ENCODE results near the gene WDR43.

Gene WDR43

GRCh38 chr2:28909655-28910353 is 15.3 kb downstream of the WDR43 start:
- no peaks in the 10 kb centered on the region for H3K27me3 ChIP-seq
- no peaks in the 10 kb centered on the region for H3K9me3 ChIP-seq
- no peaks in the 10 kb centered on the region for H3K4me1 ChIP-seq (ENCODE audit: control insufficient read depth in 1 of 2, insufficient read depth in 1 of 2, low read depth in 1 of 2, low read length in 1 of 2)
- peaks cover 26% of the 10 kb centered on the region for H3K36me3 ChIP-seq
- no peak overlapping the region for H3K27ac ChIP-seq
- no peak for TF ChIP-seq CTCF (IDR thresholded peaks at IDR 0.05)
- no peak overlapping the region for H3K4me3 ChIP-seq (ENCODE audit: low read depth in 1 of 2, low read length in 1 of 2)

GRCh38 chr2:28915939-28916338 is 21.5 kb downstream of the WDR43 start:
- peaks cover 9% of the 10 kb centered on the region for H3K36me3 ChIP-seq
- no peak for TF ChIP-seq CTCF (IDR thresholded peaks at IDR 0.05)
- no peaks in the 10 kb centered on the region for H3K27me3 ChIP-seq
- no peaks in the 10 kb centered on the region for H3K9me3 ChIP-seq
- H3K27ac ChIP-seq, result peak overlapping the region; percentile 37
- no peak overlapping the region for H3K4me3 ChIP-seq (ENCODE audit: low read depth in 1 of 2, low read length in 1 of 2)
- peaks cover 14 to 15% of the 10 kb centered on the region in 2 experiments for H3K4me1 ChIP-seq (ENCODE audit: control insufficient read depth in 1 of 2, insufficient read depth in 1 of 2, low read depth in 1 of 2, low read length in 1 of 2)

- Histone ChIP-seq H3K4me1 (ENCODE audit: control insufficient read depth in 1 of 2, insufficient read depth in 1 of 2, low read depth in 1 of 2, low read length in 1 of 2) (peaks cover 5 to 6% of the 10 kb centered on the region in 2 experiments), H3K27me3 (no peaks in the 10 kb centered on the region), H3K9me3 (no peaks in the 10 kb centered on the region), H3K36me3 (peaks cover 30% of the 10 kb centered on the region), H3K27ac (no peak overlapping the region), H3K4me3 (ENCODE audit: low read depth in 1 of 2, low read length in 1 of 2) (no peak overlapping the region)
- TF ChIP-seq CTCF (IDR thresholded peaks at IDR 0.05), result no peak
Measured at GRCh38 chr2:28926847-28927246, 32.4 kb downstream of the WDR43 start.

GRCh38 chr2:28927469-28927868 is 33.0 kb downstream of the WDR43 start:
- no peak for TF ChIP-seq CTCF (IDR thresholded peaks at IDR 0.05)
- H3K9me3 ChIP-seq, result no peaks in the 10 kb centered on the region
- H3K27me3 ChIP-seq, result no peaks in the 10 kb centered on the region
- no peak overlapping the region for H3K4me3 ChIP-seq (ENCODE audit: low read depth in 1 of 2, low read length in 1 of 2)
- peaks cover 5 to 6% of the 10 kb centered on the region in 2 experiments for H3K4me1 ChIP-seq (ENCODE audit: control insufficient read depth in 1 of 2, insufficient read depth in 1 of 2, low read depth in 1 of 2, low read length in 1 of 2)
- H3K27ac ChIP-seq, result no peak overlapping the region
- H3K36me3 ChIP-seq, result peaks cover 34% of the 10 kb centered on the region

GRCh38 chr2:28927878-28928277 is 33.4 kb downstream of the WDR43 start:
- Histone ChIP-seq H3K4me3 (ENCODE audit: low read depth in 1 of 2, low read length in 1 of 2) (no peak overlapping the region), H3K9me3 (no peaks in the 10 kb centered on the region), H3K27me3 (no peaks in the 10 kb centered on the region), H3K36me3 (peaks cover 34% of the 10 kb centered on the region), H3K4me1 (ENCODE audit: control insufficient read depth in 1 of 2, insufficient read depth in 1 of 2, low read depth in 1 of 2, low read length in 1 of 2) (peaks cover 5 to 6% of the 10 kb centered on the region in 2 experiments), H3K27ac (no peak overlapping the region)
- TF ChIP-seq CTCF (IDR thresholded peaks at IDR 0.05), result no peak
